H1 (cell line): ENCODE results near the gene RGL3.

ENCODE experiments used
- CTCF ChIP-seq, 3 experiments: IDR thresholded peaks; 1 replicate in 2 of 3; 2 replicates in 1 of 3; pipeline versions ENCODE4 v1.5.1 to v1.6.1; 2011; ENCODE audit warnings: low read length in 3 of 3, mild to moderate bottlenecking in 3 of 3, inconsistent platforms in 2 of 3, low read depth in 1 of 3, moderate library complexity in 1 of 3; ENCODE audit not compliant: insufficient read depth in 1 of 3; ENCODE audit errors: control extremely low read depth in 1 of 3
- RAD21 ChIP-seq, 2 experiments: IDR thresholded peaks in 1 of 2; conservative IDR thresholded peaks in 1 of 2; 2 replicates each; pipeline ENCODE4 v1.6.1; 2011; ENCODE audit warnings: low read depth in 2 of 2, low read length in 2 of 2, improper control_type of control experiment in 1 of 2, inconsistent platforms in 1 of 2, mild to moderate bottlenecking in 1 of 2, moderate library complexity in 1 of 2
- YY1 ChIP-seq: IDR thresholded peaks from 2 replicates; pipeline ENCODE4 v1.6.1; 2011; ENCODE audit warnings: low read depth, mild to moderate bottlenecking, low read length
- TF ChIP-seq, protein P1 (sequence below): IDR thresholded peaks from 2 replicates; pipeline ENCODE4 v1.6.1; 2012; ENCODE audit warnings: inconsistent platforms

- TF ChIP-seq YY1: no peak
- TF ChIP-seq RAD21 (IDR thresholded peaks at IDR 0.05 in 1 of 2, conservative IDR thresholded peaks at IDR 0.05 in 1 of 2; ENCODE audit: low read depth in 2 of 2, low read length in 2 of 2): no peak
- TF ChIP-seq, protein P1, sequence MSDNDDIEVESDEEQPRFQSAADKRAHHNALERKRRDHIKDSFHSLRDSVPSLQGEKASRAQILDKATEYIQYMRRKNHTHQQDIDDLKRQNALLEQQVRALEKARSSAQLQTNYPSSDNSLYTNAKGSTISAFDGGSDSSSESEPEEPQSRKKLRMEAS: no peak
- no peak for TF ChIP-seq CTCF (IDR thresholded peaks at IDR 0.05; ENCODE audit: control extremely low read depth in 1 of 3, insufficient read depth in 1 of 3, low read depth in 1 of 3, low read length in 3 of 3)
These were observed 4.7 kb upstream of the RGL3 start for GRCh38 chr19:11423791-11424181.
